HG03354 (cell line): ENCODE measurements around the gene CALHM1.
A peak's percentile ranks its signal among the peaks of the same experiment; 100 is the strongest.
"Not testable (repeated sequence)": the region's sequence is repeated elsewhere in the genome, so short reads cannot be mapped to it uniquely, and the experiment has no call there.

ENCODE experiments used
- ATAC-seq: cut with Tn5 transposase; IDR thresholded peaks from one replicate; pipeline ENCODE4 v1.9.1; 2021; ENCODE audit warnings: mild to moderate bottlenecking; ENCODE audit not compliant: unreplicated experiment, poor library complexity, severe bottlenecking

Gene CALHM1

DNA sequence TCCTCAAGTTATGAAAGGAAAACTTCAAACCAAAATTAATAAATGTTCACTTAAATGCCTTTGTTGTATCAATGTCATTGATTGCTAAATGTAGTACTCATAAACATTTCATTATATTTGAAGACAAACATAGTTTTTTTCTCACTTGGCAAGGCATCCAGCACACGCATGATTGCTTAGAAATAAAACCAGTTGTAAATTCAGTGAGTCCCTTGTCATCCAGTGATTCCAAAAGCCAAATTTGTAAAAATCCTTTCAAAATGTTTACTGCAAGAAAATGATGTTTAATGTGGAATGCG lies 28.7 kb upstream of the CALHM1 start:
- no peak for ATAC-seq

DNA sequence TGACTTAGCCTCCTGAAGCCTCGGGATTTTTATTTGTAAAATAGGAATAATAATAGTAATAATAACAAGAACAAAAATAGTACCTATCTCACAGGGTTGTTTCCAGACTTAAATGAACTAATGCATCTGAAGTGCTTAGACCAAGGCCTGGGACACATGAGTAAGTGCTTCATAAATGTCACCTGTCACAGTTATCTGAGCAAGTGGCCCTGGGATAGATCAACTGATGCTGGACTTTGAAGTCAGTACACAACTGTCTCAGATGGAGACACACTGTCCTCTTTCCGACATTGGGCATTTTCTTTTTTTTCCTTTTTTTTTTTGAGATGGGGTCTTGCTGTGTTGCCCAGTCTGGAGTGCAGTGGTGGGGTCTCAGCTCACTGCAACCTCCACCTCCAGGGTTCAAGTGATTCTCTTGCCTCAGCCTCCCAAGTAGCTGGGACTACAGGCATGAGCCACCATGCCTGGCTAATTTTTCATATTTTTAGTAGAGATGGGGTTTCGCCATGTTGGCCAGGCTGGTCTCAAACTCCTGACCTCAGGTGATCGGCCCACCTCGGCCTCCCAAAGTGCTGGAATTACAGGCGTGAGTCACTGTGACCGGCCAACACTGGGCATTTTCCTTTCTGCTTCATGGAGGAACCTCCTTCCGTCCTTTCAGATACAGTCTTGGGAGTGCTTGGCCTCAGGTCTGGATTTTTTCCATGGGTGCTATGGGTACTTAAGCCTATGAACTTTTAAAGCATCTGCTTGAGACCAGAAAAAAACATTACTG lies 28.1 kb upstream of the CALHM1 start:
- ATAC-seq, result not testable (repeated sequence)

DNA sequence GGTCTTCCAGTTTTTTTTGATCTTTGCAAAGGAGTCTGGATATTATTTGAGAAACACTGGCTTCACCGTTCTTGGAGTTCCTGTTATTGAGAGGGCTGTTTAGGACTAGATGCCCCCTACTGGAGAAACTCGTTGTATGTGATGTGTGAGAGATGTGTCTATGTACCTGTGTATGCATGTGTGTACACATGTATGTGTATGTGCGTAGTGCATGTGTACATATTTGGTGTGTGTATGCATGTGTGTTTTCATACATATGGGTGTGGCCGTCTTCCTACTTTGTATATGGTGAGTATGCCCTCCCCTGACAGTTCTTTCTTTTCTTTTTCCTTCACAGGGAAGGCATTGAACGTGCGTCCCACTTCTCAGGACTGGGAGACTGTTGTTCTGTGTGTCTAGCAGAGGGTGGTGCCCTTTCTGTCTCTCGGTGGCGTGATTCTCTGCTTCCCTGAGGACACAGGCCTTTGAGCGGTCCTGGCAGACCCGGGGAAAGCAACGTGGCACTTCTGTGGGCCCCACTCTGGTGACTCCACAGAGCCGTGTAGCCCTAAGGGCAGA lies 23.4 kb upstream of the CALHM1 start:
- peak; percentile 57 for ATAC-seq

DNA sequence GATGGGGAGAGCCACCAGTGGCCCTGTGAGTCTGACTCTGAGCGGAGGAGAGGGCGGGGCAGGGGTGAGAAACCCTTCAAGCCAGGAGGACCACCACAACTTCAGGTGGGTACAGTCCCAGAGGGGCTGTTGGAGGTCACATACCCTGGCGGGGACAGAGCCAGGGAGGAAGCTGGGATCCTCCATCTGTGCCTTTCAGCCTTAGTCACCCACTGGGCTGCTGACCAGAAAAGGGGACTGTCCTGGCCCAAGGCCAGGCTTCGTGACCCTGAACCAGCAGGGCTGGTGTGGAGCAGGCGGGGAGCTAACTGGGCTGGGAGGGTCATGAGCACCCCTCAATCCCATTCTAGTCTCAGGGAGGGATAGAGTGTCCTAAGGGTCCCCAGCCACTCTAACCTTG lies 21.8 kb upstream of the CALHM1 start:
- ATAC-seq, result no peak

DNA sequence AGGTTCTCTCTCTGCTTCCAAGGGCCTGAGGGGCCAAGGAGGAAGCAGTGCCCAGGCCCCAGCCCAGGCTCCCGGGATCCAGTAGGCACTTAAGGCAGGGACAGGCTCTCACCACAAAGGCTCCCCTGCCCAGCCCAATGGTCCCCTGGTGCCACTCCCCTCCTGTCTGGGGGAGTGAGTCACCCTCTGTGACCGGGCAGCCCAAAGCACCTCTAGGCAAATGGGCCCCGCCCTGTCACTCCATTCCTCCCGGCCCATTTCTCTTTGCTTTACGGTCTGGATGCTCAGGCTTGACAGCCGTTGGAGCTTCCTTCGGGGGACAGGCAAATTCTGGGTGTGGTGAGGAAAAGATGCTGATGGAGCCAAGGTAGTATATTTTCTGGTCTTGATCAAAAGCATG lies 20.4 kb upstream of the CALHM1 start, which contains the start of gene CALHM3:
Gene CALHM3, minus strand, starts transcription at position 106 of the 400 bp plus-strand sequence. CDS start 208 bp downstream, outside the sequence.
- no peak for ATAC-seq

DNA sequence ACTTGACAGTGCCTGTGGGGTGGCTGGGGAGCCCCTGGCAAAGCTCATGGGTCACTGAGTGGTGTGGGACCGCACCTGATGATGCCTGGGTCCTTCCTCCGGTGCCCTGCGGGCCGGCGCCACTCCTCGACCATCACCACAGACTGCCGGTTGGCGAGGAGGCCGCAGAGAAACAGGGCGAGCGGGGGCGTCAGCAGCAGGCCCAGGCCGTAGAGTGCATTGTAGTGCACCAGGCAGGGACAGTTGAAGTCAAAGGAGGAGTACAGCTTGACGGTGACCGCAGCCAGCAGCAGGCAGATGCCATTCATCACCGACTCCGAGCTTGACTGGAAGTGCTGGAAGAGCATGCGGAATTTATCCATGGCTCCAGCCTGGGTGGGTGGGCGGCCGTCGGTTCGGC lies 20.0 kb upstream of the CALHM1 start:
- ATAC-seq, result no peak

DNA sequence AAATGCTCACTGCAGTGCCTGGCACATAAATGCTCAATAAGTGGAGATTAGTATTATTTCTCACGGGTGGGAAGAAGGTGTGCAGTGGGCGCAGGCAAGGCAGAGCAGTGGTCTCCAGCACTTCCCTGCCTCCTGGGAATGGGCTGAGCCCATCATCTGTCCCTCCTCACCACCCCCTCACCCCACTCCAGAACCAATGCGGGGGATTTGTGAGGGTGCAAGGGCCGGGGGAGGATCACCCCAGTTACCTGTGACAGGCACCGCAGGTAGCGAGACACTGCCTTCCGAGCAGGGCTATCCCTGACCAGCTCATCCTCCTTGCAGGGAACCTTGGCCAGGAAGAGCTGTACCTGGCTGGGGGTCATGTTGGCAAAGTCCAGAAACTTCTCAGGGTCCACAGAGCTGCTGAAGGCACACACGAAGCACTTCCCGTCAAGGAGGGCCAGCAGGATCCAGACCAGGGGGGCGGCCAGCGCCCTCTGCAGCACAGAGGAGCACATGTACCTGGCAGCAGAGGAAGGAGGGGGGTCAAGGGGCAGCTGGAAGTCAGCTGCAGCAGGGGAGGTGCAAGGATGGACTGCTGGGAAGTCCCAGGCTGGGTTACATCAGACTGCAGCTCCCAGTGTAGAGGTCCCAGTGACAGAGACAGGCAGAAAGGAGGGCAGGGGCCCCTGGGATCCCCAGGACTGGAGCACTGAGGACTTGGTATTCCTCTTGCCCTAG lies 17.5 kb upstream of the CALHM1 start:
- ATAC-seq, result no peak

DNA sequence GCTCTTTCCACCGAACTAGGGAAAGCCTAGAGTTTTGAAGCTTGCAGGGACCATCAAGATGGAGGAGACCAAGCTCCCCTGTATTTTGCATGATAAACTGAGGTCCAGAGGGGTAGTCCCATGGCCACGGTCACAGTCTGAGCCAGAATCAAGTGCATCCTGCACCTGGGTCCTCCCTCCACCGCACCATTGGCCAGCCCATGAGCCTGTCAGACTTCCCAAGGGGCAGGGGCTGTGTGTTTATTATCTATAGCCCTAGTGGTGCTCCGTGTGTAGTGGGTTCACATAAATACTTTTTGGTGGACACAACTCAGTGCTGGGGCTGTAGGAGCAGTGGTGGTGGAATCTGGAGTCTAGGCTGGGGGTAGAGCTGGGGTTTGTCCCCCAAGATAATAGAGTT lies 16.7 kb upstream of the CALHM1 start:
- ATAC-seq, result no peak

DNA sequence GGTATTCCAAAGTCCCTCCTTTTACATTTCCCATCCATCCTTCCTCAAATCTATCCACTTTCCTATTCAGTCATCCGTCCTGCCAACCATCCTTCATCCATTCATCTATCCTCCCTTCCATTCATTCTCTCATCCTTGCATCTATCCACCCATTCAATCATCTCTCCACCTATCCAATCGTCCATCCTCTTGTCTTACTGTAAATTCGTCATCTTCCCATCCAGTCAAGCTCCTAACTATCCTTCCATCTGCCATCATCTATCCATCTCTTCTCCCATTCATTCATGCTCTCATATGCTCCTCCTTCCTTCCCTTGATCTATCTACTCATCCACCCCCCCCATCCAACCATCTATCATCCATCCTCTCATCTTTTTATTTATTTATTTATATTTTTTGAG lies 15.4 kb upstream of the CALHM1 start:
- ATAC-seq, result no peak

DNA sequence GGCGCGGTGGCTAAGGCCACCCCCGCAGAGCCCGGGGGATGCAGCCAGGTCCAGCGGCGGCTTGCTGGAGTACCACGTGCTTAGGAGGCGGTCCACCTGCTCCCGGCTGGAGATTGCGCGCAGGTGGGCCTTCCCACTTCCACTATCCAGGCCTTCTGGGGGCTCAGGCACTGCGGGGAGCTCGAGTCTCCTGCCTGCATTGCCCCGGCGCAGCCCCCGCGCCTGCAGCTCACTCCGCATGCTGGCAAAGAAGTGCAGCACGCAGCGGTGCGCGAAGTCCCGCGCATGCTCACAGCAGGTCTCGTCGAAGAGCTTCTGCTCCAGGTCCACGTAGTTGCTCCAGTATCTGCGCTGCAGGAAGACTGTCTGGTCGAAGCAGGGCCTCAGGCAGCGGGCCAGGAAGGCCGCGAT lies 14.6 kb upstream of the CALHM1 start:
- no peak for ATAC-seq

DNA sequence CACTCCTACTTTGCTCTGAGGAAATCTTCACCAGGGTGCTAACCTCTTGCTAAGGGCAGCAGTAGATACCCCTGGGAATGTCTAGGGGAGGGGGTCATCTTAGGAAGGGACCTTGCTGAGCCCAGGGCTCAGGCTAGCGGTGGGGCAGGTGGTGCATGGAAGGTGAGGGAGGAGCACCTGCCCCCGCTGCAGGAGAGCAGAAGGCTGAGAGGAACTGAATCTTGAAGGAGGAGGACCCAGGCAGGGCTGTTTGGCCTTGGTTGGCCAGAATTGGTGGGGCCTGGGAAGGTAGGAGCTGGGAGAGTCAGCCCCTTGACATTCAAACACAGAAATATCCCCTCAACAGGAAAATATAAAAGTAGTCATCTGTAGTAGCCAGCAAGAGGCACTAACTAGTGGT lies 13.3 kb upstream of the CALHM1 start:
- ATAC-seq, result no peak

DNA sequence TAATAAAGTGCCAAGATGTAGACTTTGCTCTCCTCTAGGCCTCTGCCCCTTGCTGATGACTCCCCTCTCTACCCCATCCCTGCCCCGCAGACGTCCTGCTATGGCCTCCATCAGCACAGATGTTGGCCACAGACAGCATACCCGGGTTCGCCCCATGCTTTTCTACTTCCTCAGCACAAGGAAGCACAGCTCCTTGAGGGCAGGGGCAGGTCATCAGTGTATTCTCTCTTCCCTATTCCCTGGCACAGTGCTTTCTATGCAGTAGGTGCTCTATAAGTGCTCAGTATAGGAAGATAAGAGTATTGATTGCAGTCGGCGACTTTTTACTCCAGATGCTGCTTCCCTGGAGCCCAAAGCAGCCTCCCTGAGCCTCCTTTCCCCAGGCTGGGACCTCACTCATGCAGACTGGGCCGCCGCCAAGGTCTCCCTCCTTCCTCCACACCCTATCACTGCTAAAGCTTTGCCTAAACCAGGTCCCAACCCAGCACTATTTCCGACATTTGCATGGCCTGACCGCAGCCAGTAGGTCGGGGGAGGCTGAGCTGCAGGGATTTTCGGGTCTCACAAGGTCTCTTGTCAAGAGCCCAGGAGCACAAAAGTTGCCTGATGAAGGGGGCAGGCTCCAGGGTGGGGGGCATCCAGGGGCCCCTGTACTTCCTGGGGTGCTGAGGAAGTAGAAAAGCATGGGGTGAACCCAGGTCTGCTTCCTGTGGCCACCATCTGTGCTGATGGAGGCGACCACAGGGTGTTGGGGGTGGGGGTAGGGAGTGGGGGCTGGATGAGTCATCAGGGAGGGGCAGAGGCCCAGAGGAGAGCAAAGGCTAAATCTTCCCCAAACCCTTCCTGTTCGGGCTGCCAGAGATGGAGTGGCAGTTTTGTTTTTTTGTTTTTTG lies 12.3 kb upstream of the CALHM1 start:
- ATAC-seq, result peak; percentile 85

DNA sequence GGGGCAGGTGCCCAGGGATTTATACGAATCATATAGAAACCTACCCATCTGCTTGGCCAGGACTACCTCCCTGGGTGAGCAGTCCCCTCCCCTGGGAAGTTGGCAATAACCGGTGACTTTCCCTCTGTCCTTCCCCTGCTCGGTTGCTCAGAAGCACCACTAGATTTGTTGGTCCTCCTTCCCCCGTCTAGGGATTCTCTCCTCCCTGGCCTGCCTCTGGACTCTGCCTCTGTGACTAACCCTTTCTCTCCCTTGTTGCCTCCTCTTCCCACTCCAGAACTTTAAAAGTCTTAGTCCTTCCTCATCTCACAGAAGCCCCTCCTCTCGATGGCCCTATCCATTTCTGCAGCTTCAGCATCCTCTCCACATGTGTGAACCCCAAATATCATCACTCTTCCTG lies 10.5 kb upstream of the CALHM1 start:
- no peak for ATAC-seq

DNA sequence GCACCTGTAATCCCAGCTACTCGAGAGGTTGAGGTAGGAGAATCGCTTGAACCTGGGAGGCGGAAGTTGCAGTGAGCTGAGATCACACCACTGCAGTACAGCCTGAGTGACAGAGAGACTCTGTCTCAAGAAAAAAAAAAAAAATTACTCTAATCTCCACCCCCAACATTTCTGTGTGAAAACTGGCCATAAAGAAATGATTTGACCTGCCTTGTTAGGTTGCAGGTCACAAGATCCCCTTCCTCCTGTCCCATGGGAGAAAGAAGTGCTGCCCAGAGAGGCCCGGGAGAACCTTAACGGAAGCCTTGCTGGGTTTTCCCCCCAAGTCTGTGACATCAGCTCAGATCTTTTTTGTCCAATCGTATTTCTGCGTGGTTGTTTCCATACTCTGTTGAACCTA lies 8.7 kb upstream of the CALHM1 start:
- ATAC-seq, result no peak

DNA sequence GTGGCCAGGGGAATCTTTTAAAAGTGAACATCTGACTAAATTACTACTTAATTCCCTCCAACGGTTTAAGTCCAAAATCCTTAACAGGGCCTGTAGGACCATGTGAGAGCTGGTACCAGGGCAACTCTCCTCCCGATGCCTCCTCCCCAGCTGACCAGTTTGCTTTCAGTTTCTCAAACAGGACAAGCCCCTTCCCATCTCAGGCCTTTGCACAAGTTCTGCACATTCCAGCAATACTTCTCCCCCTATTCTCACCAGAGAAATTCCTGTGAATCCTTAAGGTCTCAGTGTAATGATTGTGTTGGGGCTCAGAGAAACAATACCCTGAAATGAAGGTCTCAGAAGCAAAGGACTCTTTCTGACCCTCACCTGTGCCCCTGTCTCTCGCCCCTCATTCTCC lies 8.0 kb upstream of the CALHM1 start:
- no peak for ATAC-seq

DNA sequence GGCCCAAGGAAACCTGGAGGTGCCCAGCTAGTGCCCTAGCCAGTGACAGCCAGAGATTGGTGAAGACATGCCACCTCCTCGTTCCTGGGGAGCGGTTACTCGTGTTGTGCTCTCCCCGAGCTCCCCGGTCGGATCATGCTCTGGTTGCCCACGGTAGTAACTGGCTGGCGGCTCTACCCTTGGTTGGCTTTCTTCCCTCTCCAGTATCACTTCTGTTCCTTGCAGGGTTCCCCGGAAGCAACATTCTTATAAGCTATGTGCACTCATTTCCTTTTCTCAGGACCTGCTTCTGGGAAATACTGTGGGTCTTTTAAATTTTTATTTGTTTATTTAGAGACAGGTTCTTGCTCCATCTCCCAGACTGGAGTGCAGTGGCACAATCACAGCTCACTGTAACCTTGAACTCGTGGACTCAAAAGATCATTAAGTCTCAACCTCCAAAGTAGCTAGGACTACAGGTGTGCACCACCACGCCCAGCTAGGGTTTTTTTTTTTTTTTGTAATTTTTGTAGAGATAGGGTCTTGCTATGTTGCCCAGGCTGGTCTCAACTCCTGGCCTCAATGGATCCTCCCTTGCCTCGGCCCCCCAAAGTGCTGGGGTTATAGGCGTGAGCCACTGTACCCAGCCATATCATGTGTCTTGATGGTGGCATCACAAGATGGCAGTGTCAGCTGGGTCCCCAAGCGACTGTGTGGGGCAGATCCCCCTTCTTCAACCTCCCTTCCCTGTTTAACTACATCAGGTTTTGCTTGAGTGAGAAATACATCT lies 6.9 kb upstream of the CALHM1 start:
- ATAC-seq, result no peak

DNA sequence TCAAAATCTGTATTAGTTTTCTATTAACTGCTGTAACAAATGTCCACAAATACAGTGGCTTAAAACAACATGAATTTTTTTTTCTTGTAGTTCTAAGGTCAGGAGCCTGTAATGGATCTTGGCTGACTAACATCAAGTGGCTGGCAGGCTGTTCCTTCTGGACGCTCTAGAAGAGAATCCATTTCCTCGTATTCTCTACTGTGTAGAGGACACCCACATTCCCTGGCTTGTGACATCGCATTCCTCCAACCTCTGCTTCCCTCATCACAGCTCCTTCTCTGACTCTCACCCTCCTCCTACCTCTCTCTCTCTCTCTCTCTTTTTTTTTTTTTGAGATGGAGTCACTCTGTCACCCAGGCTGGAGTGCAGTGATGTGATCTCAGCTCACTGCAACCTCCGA lies 4.8 kb upstream of the CALHM1 start:
- ATAC-seq, result no peak

DNA sequence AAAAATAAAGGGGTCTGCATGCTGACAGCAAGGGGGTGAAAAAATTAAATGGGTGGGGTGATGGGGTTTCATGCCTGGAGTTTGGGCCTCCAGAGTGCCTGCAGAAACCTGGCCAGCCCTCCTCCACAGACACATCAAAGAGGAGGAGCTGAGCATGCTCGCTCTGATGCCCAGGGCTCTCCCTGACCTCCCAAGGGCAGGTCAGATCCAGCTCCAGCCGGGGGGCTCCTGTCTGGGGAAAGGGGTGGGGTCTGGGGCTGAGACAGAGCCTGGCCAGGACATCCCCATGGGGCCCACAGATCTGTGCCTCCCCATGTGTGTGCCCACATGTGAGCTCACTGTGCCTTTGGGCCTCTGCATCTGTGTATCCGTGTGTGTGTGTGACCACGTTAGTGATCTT lies 915 bp upstream of the CALHM1 start:
- no peak for ATAC-seq

DNA sequence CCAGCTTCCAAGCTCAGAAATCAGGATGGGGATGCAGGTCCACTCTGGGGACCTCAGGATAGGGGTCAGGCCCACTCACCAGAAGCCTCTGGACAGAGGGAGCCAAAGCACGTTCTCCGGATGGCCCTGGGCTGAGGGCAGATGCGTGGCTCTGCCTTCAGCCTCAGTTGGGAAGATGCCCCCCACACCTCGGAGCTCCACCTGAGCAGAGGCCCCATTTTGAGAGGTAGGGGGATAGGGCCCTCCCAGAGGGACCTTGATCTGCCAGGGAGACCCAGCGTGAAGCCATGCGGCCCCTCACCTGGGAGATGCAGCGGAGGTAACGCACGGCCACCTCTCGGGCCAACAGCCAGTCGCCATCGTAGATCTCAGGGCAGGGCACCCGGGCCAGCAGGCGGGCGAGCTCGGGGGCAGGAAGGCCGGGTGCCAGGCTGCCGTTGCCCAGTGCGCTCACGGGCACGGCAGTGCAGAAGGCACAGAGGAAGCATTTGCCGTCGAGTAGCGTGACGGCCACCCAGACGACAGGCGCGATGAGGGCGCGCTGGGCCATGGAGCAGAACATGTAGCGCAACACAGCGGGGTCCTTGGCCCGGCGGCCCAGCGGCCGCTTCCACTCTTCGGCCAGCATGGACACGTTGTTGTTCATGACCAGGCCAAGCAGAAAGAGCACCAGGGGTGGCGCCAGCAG lies 660 bp downstream of the CALHM1 start:
- ATAC-seq, result no peak
